Measurements from ENCODE around the gene UBASH3B.

- TF ChIP-seq CTCF (IDR thresholded peaks at IDR 0.05; ENCODE audit: low read depth, low read length): no peak
- TF ChIP-seq EZH2phosphoT487 (IDR thresholded peaks at IDR 0.05; ENCODE audit: low read depth): no peak
These were observed 59.0 kb downstream of the UBASH3B start for GRCh38 chr11:122714484-122714883.
